ENCODE data around the gene ANO8. TPM values are rescaled to one million over a fixed set of nuclear protein-coding genes. Genes with fewer than 3 reads are reported as not detected.

ANO8 gene
- polyA plus RNA-seq, 1 donor = 13.3 TPM

DNA sequence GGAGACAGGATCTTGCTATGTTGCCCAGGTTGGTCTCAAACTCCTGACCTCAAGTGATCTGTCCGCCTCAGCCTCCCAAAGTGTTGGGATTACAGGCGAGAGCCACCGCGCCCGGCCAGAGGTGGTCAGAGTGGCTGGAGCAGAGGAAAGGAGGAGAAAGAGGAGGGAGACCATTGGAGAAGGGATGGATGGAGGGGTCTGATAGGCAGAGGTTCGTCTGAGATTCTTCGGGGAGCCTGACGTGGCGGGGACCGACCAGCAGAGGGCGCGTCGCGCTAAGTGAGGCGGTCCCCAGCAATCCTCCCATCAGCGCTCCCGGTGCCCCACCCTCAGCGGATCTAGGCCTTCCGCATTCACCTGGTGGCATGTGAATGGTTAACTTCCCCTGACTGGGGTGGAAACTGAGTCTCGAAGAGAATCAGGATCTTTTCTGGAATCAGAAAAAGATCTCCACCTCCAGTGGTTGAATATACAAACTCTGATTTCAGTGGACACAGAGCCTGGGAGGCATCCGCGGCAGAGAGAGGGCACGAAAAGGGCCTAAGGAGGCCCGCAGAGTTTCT is 11.5 kb upstream of the ANO8 start:
- no peak for DNase-seq

GRCh38 chr19:17341845-17342244 is 7.2 kb upstream of the ANO8 start:
- no peak for DNase-seq

GRCh38 chr19:17341386-17341785 is 6.7 kb upstream of the ANO8 start:
- no peak for DNase-seq

GRCh38 chr19:17340871-17341357 is 6.3 kb upstream of the ANO8 start:
- DNase-seq = no peak

GRCh38 chr19:17340302-17340870 is 5.7 kb upstream of the ANO8 start:
- DNase-seq = no peak

- DNase-seq = no peak
Observed at GRCh38 chr19:17339088-17339741, 4.6 kb upstream of the ANO8 start.

DNA sequence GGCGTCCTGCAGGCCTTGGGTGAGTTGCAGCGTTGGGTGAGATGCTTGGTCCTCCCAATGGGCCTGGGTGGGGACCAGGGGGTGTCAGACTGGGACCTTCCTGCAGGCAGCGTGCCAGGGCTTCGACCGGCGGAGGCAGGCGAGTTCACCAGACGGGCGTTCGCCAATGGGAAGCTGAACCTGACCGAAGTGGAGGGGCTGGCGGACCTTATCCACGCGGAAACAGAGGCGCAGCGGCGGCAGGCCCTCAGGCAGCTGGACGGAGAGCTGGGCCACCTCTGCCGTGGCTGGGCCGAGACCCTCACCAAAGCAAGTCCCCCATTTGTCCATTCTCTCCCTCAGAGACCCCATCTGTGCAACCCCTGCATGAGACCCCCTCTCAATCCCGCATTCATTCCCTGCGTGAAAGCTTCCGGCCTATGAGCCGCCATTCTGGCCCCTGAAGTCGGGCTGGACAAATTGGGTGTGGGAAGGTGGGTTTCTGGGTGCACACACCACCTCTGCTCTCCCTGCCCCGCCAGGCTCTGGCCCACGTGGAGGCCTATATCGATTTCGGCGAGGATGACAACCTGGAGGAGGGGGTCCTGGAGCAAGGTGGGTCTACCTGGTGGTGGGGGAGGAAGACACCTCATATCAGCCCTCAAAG is 3.9 kb upstream of the ANO8 start:
- no peak for DNase-seq

- DNase-seq = no peak
Observed at GRCh38 chr19:17337675-17338432, 3.2 kb upstream of the ANO8 start.

- peak; percentile 98 for DNase-seq
Observed at GRCh38 chr19:17336872-17337674, 2.4 kb upstream of the ANO8 start, which contains the start of gene GTPBP3. GTPBP3 (plus strand) TSS chr19:17337553; CDS start chr19:17337612, 59 bp downstream.

GRCh38 chr19:17335575-17335974 is 920 bp upstream of the ANO8 start:
- DNase-seq = no peak

GRCh38 chr19:17333611-17334413 is 843 bp downstream of the ANO8 start:
- no peak for DNase-seq

- no peak for DNase-seq
Observed at GRCh38 chr19:17332677-17333581, 1.7 kb downstream of the ANO8 start.

- DNase-seq = no peak
Observed at GRCh38 chr19:17332360-17332676, 2.3 kb downstream of the ANO8 start.

- no peak for DNase-seq
Observed at GRCh38 chr19:17331045-17331558, 3.6 kb downstream of the ANO8 start.

GRCh38 chr19:17330262-17331044 is 4.2 kb downstream of the ANO8 start:
- DNase-seq = no peak

DNA sequence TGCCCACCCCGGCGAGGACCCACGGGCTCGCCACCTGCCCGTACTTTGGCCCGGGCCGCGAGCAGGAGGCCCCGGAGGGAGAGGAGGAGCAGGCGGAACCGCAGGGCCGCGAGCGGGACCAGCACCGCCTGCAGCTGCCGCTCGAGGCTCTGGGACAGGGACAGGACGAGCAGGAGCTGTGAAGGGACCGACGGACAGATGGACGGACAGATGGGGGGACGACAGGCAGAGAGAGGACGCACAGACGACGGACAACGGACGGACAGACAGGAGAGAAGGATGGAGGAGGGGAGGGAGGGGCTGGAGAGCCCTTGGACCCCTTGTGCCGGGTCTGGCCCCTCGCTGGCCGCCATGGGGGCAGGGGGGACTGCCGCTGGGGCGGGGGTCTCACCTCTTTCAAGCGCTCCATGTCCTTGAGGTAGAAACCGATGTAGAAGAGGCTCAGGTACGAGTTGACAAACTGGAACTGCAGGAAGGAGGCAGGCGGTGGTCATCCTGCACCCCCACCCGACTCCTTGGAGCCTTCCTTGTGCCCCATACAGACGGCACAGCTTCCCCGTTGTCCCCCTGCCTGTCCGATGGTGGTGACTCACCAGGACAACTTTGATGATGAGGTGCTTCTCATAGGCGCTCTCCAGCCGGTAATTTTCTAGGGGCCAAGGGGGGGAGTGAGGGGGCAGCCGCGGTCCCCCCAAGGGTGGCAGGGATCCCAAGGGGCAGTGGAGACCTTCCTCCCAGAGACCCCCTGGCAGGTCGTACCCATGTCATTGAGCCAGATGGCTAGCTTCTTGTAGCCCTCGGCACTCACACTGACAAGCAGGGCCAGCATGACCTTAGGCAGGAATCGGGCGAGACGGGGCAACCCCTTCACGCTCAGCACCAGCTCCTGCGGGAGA is 5.0 kb downstream of the ANO8 start:
- DNase-seq = no peak
